NCI-H2196 (cell line): ENCODE data around the gene PIP4K2C.
A peak's percentile ranks its signal among the peaks of the same experiment; 100 is the strongest.
"Not testable (repeated sequence)": the region's sequence is repeated elsewhere in the genome, so short reads cannot be mapped to it uniquely, and the experiment has no call there.

ENCODE experiments used
- DNase-seq: peaks from one replicate; lab custom pipeline; 2025; ENCODE audit not compliant: unreplicated experiment; lab: John Stamatoyannopoulos, UW

The PIP4K2C gene

DNA sequence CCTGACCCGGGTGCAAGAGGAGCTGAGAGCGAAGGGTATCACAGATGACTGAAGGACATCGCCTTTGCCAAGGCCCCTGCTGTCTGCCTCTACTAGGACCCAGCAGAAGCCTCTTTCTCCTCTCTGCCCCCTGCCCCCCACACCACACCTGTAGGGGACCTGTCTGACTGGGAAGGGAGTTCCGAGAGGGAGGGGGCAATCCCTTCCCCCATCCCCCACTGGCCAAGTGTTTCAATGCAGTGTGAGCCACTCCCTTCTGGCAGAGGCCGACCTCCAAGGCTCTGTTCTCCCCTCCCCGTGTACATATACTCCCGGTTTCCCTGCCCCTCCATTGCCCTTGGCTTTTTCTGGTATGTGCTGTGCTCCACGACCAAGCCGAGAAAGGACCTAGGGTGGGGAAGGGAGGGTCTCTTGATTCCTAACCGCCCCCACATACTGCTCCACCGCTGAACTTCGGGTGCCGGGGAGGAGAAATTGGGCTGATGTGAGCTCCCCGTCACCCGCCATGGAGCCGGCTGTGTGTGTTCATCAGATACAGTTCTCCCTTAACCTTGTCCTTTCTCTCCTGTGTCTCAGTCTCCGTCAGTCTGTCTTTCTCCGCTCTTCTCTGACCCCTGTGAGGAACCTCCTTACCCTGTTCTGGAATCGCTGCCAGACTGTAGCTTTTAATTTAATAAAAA is 18.2 kb downstream of the PIP4K2C start:
- no peak for DNase-seq

DNA sequence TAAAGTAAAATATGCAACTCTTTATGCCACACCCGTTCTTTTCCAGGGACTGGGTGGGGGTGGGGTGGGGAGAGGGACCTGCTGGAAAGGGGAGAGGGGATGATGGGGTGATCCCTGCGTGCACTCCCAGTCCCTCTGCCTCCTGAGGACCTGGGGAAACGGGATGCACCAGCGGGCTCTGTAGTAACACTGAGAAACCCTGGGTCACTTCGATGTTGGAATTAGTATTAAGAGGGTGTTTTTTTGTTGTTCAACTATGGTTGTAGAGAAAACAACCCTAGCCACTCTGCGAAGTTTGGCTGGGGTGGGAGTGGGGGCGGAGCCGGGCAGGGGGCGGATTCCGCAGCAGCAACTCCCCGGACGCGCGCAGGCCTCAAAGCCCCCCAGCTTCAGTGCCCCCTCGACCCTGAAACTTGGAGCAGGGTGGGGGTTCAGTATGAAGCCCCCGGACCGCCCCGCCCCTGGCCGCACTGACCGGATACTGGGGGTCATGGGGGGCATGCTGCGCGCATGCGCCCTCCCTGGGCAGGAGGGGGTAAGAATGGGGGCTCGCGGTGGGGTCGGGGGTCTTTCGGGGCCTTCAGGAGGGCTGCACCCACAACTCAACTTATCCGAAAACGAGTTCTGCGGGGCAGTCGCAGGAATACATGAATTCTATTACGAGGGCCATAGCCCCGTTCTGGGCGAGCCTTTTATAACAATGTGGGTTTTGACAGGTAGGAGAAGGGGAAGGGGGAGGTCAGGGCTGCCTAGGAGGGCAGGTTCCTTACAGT is 19.0 kb downstream of the PIP4K2C start:
- DNase-seq, result no peak

DNA sequence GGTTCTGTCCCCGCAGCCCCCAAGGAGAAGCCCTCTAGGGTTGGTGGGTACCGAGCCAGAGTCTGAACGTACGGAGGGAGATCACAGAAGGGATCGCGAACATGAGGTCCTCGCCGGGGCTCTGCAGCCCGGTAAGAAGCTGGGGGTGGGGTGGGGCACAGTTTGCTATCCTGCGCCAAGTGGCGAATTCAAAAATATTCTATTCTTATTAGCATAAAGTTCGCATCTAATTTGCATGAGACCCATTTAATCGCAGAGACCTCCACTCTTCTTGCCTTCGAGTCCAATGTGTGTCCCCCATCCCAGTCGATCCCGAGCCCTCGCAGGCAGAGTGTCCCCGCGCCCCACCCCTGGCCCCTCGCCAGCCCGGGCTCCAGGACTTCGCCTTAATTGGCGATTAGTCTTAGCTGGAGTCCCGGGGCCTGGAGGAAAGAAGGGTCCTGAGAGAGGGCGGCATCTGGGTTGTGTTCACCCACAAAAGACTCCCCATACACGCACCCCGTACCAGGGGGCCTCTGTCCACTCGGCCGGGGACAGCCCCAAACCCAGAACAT is 19.6 kb downstream of the PIP4K2C start:
- DNase-seq, result no peak

DNA sequence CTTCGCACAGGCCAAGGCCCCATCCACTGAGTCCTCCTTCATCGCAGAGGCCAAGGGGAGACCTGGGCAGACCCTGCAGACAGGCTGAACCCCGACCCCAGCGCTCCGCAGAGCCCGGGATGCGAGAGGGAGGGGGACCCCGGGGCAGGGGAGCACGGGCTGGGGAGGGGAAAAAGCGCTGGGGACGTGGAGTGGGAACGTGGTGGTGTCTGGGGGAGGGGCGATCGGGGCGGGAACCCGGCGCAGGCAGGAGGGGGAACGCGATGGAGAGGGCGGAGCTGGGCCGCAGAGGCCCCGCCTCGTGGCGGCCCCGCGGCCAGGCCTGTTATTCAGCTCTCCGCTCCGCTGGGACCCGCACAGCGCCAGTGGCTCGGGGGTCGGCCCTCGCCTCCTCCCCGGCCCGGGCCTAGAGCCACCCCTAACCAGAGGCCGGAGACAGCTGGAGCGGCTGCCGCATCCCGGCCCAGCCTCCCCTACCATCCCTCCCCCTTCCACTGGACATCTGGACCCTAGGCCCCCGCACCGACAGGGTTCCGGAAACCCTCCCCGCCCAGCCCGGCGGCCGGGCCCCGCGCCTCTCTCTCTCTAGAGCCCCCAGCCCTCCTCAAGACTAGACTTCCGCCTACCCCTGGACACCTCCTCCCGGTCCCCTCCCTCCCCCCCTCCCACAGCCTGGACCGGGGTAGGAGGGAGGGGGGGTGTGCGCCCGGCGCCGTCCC is 20.3 kb downstream of the PIP4K2C start, which contains the start of gene ARHGEF25:
Gene ARHGEF25, plus strand, starts transcription at position 328 of the 719 bp plus-strand sequence. CDS start 460 bp downstream, outside the sequence.
- DNase-seq, result peak; percentile 50

DNA sequence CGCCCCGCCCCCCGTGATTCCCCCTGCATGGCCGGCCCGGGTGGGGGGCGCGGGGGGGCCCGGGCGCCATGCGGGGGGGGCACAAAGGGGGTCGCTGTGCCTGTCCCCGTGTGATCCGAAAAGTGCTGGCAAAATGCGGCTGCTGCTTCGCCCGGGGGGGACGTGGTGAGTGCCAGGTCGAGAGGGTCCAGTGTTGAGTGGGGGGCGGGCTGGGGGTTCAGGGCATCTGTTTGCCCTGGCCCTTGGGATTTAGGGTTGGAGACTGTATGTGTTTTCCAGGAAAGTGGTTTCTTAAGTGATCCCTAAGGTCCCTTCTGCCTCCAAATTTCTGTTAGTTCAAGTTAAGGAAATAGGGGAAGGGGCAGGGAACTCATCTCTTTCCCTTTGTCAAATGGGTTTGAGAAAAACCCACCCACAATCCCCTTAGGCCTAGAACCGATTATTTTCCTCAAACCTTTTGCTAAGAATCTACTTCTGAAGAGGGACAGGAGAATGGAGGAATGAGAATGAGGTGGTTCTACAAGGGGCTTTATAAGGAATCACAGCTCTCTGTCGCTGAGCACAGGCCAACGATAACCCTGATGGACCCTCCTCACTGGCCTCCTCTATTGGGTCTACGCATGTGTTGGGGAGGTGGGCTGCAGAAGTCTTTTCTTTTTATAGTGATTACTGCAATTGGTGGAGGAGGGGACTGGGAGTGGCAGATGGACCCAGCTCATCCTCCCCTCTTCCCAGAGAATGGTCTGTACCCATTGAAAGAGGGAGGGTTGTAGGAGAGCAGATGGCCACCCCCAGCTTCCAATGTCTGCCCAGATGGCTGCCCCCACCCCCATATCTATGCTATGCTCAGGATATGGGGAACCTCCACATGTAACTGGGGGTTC is 21.1 kb downstream of the PIP4K2C start:
- no peak for DNase-seq

DNA sequence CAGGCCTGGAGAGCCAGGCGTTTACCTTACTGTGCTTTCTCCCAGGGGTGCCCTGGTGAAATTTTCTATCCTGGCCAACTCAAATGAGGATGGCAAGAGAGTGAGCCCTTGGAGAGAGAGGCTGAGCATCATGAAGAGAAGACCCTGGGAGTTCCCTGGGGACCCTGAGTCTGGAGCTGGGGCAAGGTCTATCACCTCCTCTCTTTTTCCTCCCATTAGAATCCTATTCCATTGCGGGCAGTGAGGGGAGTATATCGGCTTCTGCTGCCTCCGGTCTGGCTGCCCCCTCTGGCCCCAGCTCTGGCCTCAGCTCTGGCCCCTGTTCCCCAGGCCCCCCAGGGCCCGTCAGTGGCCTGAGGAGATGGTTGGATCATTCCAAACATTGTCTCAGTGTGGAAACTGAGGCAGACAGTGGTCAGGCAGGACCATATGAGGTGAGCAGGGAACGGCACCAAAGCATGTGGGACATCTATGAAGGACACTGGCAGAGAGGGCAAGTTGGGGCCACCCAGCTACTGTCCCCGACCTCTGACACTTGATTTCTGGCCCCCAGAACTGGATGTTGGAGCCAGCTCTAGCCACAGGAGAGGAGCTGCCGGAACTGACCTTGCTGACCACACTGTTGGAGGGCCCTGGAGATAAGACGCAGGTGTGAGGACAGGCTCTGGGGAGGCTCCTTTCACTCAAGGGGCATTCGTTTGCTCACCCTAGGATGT is 21.9 kb downstream of the PIP4K2C start:
- DNase-seq, result no peak

DNA sequence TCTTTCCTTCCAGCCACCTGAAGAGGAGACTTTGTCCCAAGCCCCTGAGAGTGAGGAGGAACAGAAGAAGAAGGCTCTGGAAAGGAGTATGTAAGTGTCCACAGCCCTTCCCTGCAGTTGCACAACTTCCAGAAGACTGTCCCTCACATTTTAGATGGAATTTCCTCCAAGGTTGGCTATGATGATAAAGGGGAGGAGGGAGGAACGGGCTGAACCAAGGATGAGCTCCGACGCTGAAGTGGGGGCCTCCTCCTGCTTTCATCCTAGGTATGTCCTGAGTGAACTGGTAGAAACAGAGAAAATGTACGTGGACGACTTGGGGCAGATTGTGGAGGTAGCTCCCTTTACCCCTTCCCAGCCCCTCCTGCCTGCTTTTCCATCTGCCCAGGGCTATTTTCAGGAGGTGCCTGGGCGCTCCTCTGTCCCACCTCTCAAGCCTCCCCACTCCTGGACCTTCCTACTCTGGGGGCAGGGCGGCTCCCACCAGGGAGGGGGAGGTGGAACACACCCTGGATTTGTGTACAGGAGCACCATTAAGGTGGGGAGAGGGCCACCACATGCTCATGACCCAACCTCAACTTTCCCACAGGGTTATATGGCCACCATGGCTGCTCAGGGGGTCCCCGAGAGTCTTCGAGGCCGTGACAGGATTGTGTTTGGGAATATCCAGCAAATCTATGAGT is 22.6 kb downstream of the PIP4K2C start:
- DNase-seq, result no peak

DNA sequence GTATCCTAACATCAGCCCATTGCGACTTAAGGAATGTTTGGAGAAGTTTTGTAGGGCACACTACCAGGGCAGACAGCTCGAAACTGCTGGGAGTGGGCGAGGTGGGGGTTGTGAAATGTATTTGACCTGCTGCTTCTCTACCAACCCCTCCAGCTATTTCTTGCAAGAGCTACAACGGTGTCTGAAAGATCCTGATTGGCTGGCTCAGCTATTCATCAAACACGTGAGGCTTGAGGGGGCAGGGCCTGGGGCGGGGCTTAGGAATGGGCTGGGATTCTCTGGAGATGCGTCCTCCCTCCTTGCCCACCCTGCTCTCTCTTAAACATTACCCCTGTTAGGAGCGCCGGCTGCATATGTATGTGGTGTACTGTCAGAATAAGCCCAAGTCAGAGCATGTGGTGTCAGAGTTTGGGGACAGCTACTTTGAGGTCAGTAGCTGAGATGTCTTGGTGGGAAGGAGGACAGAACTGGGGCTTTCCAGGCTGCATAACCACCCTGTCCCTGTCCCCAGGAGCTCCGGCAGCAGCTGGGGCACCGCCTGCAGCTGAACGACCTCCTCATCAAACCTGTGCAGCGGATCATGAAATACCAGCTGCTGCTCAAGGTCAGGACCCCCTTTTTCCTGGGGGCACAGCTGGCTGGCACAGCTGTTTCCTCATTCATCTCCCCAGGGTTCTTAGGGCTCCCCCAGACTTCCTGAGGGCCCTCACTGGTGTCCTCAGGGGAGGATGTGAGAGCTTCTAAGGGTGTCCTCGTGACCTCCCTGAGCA is 23.4 kb downstream of the PIP4K2C start:
- peak; percentile 16 for DNase-seq

DNA sequence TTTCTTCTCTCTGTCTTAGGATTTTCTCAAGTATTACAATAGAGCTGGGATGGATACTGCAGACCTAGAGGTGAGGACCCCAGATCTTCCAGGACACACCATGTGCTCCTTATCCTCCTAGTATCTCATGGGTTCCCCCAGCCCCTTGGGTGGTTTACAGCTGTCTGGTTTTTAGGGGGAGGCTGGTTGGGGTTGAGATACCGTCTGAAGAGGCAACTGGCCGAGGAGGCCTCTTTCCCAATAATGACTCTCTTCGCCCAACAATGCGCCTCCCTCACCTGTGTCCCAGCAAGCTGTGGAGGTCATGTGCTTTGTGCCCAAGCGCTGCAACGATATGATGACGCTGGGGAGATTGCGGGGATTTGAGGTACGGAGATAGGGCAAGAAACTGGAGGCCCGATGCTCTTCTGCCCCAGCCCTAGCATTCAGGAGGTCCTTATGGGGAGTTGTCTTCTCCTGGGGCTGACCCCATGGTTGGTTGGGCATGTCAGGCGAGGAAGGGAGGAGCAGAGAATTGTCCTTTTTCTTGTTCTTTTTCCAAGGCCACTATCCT is 24.0 kb downstream of the PIP4K2C start:
- no peak for DNase-seq

DNA sequence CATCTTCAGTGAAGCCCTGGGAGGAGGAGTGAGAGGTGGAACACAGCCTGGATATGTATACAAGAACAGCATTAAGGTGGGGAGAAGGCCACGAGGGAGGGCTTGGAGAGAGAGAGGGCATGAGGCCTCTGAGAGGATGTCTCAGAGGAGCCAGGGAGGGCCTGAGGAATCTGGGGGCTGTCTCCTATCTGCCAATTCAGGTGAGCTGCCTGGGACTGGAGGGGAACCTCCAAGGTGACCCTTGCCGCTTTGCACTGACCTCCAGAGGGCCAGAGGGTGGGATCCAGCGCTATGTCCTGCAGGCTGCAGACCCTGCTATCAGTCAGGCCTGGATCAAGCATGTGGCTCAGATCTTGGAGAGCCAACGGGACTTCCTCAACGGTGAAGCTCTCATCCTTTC is 24.6 kb downstream of the PIP4K2C start:
- no peak for DNase-seq

DNA sequence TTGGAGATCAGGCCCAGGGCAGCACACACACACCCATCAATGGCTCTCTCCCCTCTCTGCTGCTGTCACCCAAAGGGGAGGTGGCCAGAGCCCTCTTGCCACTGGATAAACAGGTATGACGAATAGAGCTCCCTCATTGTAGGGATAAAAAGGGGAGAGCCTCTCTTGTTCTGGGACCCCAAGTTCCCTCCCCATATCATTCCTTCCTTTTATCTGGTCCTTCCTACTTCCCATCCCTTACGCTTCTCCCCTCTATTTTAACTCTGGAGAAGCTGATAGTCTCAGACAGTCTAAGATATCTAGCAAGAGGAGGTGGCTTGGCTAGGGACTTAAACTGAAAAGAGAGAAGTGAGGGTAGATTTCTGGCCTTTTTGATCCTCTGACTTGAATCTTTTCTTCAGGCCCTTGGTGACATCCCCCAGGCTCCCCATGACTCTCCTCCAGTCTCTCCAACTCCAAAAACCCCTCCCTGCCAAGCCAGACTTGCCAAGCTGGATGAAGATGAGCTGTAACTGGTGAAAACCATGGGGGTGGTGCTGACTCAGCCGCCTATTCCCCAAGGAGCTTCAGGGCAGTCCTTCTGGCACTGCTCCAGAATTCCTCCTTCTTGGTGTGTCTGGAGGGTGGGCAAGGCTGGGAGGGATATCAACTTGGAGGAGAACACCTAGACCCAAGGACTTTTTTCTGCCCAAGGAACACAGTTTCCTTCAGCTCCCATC is 25.6 kb downstream of the PIP4K2C start:
- no peak for DNase-seq

DNA sequence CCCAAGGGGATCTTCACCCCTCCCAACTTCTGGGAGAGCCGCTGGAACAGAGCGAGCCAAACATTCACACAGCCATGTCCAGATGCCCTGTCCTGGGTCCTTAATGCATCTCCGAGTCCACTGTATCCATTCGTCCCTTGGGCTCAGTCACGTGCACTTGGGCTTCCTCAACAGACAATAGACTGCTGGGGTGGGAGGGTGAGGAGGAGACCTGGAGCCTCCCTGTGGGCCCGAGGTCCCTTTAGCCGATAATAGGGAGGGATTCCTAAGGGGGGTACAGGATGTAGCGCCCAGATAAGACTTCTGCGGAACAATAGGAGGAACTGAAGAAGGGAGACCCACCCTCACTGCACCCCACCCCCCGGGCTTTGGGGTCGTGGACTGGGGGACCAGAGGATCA is 26.9 kb downstream of the PIP4K2C start:
- no peak for DNase-seq

DNA sequence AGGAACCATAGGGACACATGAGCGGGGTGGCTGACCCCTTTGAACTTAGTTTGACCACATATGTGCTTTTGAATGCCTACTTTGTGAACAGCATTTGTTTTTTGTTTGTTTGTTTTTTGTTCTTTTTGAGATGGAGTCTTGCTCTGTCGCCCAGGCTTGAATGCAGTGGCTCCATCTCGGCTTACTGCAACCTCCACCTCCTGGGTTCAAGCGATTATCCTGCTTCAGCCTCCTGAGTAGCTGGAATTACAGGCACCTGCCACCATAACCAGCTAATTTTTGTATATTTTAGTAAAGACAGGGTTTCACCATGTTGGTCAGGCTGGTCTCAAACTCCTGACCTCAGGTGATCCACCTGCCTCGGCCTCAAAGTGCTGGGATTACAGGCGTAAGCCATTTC is 27.4 kb downstream of the PIP4K2C start:
- DNase-seq, result not testable (repeated sequence)

DNA sequence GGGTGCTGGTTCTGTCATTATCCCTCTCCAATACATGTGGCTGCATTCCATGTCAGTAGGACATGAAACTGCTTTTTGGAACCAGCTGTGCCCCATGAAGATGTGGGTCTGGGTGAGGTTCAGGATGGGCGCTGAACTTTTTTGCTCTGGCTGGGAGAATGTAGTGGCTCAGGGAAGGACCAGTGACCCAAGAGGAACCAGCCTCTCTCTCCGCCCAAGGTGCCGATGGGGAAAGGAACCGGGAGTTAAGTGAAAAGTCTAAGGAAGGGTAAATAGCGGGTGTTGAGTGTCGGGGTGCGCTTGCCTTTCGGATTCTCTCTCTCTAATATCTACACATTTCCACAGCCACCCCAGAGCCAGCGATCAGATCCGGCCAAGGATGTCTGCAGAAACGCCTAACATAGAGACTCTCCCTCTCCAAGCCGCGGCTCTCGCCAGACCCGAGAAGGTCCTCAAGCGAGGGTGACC is 28.0 kb downstream of the PIP4K2C start:
- no peak for DNase-seq

DNA sequence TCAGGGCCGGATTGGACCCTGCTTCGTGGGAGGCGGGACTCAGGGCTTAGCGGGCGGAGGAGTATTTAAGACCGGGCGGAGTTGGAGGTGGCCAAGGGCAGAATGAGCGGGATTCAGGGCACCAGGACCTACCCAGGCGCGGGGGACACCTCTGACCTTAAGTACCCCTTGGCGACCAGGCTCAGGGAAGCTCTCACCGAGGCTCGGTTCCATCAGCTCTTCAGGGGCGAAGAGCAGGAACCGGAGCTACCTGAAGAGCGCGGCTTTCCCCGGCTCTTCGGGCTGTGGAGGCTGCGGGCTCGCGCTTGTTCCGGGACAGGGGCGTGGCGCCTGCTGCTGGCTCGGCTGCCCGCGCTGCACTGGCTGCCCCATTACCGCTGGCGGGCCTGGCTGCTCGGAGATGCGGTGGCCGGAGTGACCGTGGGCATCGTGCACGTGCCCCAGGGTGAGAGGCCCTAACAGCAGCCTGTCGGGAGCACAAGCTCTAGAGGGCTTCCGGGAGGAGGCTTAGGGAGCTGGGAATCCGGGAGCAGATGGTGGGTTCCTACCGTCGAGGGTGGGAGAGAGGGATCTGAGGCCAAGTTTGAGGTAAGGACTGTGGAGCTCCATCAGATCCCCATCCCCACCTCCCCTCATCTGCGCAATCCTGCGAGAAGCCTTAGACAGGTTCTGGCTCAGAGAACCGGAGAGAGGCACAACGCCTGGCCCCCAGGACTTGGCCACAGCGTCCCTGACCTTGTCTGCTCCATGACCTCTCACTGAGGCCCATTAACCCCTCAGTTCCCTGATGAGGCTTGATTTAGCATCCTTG is 28.6 kb downstream of the PIP4K2C start:
- DNase-seq, result no peak

DNA sequence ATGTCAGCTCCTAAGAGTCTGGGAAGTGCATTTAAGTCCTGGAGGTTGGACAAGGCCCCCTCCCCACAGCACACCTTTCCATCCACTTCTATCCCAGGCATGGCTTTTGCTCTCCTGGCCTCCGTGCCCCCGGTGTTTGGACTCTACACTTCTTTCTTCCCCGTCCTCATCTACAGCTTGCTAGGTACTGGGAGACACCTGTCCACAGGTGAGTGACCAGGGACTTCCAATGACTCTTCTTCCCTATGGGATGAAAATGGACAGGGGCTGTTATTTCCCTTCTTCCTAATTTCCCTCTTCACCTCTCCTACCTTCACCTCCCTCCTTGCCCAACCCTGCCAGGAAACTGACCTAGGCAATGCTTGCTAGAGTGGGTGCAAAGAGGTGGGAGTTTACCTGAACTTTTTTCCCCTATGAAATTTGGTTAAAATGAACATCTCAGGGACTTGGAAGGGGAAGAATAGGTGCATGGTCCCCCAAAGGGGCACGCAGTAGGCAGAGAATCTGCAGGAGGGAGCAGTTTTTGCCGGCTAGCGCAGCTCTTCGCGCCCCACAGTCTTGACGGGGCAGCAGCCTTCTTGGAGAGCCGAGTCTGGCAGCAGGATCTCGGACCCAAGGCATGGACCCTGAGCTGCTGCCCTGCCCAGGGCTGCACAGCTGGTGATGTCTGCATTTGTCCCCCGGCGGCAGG is 29.4 kb downstream of the PIP4K2C start:
- no peak for DNase-seq
